Stimulated activated CD4-positive, alpha-beta T cell treated with anti-CD3 and anti-CD28 coated beads, Interleukin-1b, Interleukin-23, amount 100 ng/mL, for 1 hour (primary cell): ENCODE measurements around the gene ROR1.
"Not testable (repeated sequence)": the region's sequence is repeated elsewhere in the genome, so short reads cannot be mapped to it uniquely, and the experiment has no call there.

Source experiments
- DNase-seq, 2 donors: peaks; one replicate each; pipeline ENCODE4 v3.0.0-alpha.2; 2020; ENCODE audit warnings: low read depth in 2 of 2

ROR1 gene

GRCh38 chr1:64182207-64182606 is 408.4 kb downstream of the ROR1 start:
- no peak for DNase-seq

GRCh38 chr1:64183395-64184002 is 409.7 kb downstream of the ROR1 start:
- no peak for DNase-seq

- no peak for DNase-seq
Measured at GRCh38 chr1:64184003-64184440, 410.2 kb downstream of the ROR1 start.

- no peak for DNase-seq
Measured at GRCh38 chr1:64186138-64186897, 412.5 kb downstream of the ROR1 start.

- DNase-seq = no peak
Measured at GRCh38 chr1:64186898-64187280, 413.1 kb downstream of the ROR1 start.

GRCh38 chr1:64187646-64188045 is 413.8 kb downstream of the ROR1 start:
- no peak for DNase-seq

- no peak for DNase-seq
Measured at GRCh38 chr1:64192290-64192689, 418.5 kb downstream of the ROR1 start.

- no peak for DNase-seq
Measured at GRCh38 chr1:64194168-64195080, 420.6 kb downstream of the ROR1 start.

- DNase-seq = no peak
Measured at GRCh38 chr1:64195081-64195395, 421.2 kb downstream of the ROR1 start.

- DNase-seq = no peak
Measured at GRCh38 chr1:64196074-64196870, 422.5 kb downstream of the ROR1 start.

- no peak for DNase-seq
Measured at GRCh38 chr1:64197076-64197475, 423.3 kb downstream of the ROR1 start.

- no peak for DNase-seq
Measured at GRCh38 chr1:64199154-64199553, 425.3 kb downstream of the ROR1 start.

- no peak for DNase-seq
Measured at GRCh38 chr1:64200064-64200463, 426.2 kb downstream of the ROR1 start.

- no peak for DNase-seq
Measured at GRCh38 chr1:64203420-64203819, 429.6 kb downstream of the ROR1 start, which contains the start of gene UBE2U. Gene UBE2U (plus strand): TSS chr1:64203623. CDS start chr1:64204051, 428 bp downstream.

- DNase-seq = no peak
Measured at GRCh38 chr1:64209221-64209620, 435.4 kb downstream of the ROR1 start.

- DNase-seq = no peak
Measured at GRCh38 chr1:64212031-64212430, 438.2 kb downstream of the ROR1 start.

GRCh38 chr1:64215576-64215975 is 441.8 kb downstream of the ROR1 start:
- no peak for DNase-seq

GRCh38 chr1:64220241-64220640 is 446.4 kb downstream of the ROR1 start:
- DNase-seq = no peak

GRCh38 chr1:64223329-64224151 is 449.7 kb downstream of the ROR1 start:
- DNase-seq = no peak

GRCh38 chr1:64224236-64224635 is 450.4 kb downstream of the ROR1 start:
- DNase-seq = not testable (repeated sequence)
